Activated naive CD4-positive, alpha-beta T cell treated with anti-CD3 and anti-CD28 coated beads, Interleukin-2, amount 50 U/mL, for 16 hours (primary cell): ENCODE data around the gene COPZ1.

Experiments
- DNase-seq: peaks from one replicate; pipeline ENCODE4 v3.0.0-alpha.2; 2020

The COPZ1 gene

GRCh38 chr12:54359762-54360351 lies 34.9 kb downstream of the COPZ1 start:
- DNase-seq = no peak

DNA sequence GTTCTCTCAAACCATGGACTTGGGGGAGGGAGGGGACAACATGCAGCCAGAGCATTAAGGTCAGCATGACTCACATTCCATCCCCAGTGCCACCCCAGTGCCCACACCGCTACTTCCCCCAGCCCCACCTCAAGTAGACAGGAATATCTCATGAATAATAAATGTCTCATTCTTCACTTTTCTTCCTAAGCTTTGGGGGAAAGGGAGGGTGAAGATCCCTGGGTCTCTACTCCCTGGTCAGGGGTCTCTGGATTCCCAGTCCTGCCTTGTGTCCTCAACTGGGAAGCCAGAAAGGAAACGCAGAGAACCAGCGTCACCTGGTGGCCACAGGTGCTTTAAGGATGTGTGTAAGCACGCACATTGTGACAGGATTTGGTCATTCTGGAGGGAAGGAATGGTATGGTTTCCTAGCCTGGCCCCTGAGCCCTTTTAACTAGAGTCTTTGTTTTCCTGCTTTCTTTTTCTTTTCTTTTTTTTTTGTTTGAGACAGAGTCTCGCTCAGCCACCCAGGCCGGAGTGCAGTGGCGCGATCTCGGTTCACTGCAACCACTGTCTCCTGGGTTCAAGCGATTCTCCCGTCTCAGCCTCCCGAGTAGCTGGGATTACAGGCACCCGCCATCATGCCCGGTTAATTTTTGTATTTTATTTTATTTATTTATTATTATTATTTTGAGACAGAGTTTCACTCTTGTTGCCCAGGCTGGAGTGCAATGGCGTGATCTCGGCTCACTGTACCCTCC lies 36.0 kb downstream of the COPZ1 start:
- peak; percentile 63 for DNase-seq

- no peak for DNase-seq
Measured at GRCh38 chr12:54363047-54363446, 38.1 kb downstream of the COPZ1 start.

DNA sequence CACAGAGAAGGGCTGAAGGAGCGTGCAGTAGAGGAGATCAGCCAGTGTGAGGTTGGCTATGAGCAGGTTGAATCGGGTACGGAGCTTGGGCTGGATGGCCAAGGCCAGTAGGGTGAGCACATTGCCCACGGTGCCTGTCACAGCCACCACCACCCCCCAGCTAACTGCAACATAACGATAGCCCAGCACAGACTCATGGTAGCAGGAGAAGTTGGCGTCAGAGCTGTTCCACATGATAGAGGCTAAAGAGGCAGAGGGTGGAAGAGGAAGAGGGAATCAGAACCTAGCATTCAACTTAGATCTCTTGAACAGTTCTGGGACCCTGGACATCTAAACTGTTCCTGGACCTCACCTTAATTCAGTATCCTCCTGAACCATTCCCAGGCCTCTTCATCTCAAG lies 38.7 kb downstream of the COPZ1 start:
- DNase-seq = no peak

DNA sequence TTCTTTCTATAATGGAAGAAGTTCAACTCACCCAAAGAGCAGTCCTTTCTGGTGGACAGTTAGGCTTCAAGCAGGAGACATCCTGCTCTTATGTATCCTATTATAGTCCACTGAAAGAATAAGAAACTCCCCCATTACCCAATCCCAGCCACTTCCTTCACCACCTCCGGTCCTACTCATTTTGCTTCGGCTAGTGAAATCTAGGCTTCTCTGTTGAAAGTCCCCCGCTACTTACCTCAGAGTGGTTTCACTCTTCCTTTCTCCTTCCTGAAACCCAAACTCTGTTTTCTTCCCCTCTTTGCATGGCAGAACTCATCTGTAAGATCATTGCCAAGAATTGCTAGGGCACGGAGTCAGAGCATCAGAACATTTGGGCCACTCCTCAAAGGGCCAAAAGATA lies 39.5 kb downstream of the COPZ1 start, which contains the start of gene GPR84:
TSS of gene GPR84 (minus strand) at position 74 of the 400 bp plus-strand sequence. CDS start 635 bp downstream, outside the sequence.
- DNase-seq = no peak

DNA sequence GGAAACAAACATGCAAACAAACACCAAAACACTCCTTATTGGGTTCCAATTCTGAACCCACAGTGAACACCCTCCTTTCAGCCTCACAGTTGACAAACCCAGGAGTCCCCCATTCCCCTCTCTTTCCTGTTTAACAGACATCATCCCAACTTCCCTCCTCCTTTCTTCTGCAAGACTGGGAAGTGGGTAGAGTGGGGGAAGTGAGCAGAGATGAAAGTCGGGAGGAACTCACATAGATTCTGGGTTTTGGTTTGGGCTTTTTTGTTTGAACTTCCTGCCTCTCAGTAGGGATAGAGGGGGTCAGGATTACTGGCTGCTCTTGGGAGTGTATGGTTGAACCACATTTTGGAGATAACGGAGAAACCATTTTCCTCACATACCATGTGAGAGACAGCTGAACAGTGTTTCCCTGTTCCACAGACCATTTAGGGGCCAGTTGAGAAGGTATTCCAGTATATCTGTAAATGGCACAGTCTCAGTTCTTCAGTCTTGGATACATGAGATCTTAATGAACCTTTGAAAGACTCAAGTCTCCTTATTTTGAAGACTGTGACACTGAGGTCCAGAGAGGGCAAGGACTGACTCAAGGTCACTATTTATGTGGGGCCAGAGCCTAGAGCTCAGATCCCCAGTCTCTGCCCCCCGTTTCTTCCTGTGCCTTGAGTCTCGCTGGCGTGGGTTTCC lies 43.2 kb downstream of the COPZ1 start:
- no peak for DNase-seq

- peak; percentile 91 for DNase-seq
Measured at GRCh38 chr12:54368709-54369596, 44.0 kb downstream of the COPZ1 start.

DNA sequence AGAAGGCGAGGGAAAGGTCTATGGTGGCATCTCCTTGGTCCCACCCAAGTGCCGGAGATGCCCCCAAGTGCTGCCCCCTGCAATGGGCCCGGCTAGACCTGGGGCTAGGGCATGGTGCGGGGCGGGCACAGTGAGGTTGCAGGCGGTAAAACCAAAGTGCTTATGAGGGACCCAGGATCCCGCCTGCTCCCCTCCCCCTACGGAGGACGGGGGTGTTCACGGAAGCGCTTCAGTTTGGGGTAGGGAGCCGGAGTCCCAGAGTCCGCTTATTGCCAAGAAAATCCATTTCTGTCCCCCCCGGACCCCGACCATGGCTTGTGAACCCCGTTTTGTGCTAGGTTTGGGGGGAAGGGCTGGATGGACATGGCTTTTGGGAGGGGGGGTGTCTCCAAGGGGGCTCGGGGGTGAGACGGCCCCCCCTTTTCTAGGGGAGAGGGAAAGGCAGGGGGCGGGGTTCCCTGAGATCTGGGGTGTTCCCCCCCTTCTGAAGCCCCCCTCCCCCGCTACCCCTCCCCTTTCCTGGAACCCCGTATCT lies 44.7 kb downstream of the COPZ1 start:
- no peak for DNase-seq

GRCh38 chr12:54370171-54370730 lies 45.3 kb downstream of the COPZ1 start:
- DNase-seq = no peak

DNA sequence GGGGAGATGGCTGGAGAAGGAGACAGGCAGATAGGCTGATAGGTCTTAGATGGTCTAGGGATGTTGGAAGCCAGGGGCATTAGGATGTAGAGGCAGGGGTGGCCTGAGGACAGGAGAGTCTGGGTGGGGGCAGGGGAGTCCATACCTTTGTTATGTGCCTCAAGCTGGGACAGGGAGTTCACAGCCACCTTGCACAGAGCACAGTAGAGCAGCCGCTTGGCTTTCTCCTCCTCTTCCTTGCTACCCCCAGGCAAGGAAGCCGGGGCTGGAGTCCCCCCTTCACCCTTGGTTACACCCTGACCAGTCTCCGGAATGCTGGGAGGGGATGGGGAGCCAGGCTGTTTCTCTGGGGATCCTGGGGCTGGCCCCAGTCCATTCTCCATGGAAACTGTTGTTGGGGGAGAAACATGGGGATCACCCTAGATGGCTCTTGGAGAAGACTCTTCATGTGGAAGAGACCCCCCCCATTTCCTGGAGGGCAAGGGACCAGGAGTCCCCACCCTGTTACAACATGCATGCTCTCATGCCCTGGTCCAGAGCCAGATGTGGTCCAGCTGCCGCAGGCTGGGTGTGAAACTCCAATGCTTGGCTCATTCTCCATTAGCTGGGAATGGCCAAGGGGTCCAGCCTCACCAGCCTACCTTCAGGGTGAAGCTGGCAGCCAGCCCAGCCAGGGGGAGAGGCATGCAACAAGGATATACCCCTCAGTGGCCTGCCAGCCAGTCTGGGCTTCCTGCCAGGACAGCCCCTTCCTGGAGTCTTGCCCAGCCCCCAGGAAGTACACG lies 46.6 kb downstream of the COPZ1 start:
- no peak for DNase-seq

DNA sequence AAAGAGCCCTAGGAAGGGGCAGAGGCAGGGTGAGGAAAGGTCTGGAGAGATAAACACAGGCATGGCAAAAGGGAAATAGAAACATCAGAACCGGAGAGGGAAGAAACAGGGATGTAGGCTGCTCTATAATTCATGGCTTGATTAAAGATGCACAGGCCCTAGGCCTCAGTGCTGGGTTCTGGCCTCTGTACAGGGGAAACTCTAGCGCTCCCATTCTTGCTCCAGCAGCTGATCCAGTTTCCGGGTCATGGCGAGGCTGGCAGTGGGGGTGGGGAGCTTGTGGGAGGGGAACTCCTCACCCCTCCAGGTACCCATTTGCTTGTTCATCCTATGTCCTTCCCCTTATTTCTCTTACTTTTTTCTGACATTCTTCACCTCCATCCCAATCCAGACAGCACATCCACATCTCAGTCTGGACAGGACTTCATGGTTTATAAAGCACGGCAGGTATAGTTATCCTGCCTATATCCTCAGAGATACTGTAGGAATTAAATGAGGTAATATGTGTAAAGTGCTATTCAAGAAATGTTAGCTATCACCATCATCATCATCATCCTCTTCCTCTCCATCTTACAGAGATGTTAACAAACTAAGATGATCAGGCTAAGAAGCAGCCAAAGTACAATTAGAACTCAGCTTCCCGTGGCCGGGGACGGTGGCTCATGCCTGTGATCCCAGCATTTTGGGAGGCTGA lies 47.3 kb downstream of the COPZ1 start:
- DNase-seq = no peak

- no peak for DNase-seq
Measured at GRCh38 chr12:54373649-54374561, 49.0 kb downstream of the COPZ1 start.

DNA sequence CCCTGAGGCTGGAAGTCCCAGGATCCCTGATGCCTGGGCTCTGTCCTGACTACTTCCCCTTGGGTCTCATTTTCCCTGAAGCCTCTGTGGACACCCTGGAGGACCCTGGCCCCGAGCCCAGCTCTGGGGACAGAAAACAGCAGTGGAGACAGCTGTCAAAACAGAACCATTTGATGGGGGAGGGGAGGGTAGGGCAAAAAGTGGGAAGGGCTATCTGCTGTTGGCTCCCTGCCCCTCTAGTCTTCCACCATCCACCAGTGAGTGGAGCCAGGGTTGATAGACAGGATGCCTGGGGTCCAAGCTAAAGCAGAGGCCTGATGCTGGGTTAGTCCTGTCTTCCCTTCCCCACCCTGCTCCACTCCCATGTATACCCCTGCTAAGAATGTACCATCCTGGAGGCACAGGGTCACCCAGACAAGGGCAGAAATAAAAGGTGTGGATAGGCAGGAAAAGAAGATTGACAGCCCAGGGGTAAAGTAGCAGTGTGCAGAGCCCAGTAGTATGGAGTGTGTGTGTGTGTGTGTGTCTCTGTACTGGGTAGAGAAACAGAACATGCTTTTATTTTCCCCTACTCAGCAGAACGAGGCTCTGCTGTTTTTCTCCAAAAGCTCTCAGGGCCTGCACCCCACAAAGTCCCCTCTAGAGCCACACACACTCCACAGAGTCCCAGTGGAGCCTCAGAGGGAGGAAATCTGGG lies 49.8 kb downstream of the COPZ1 start:
- DNase-seq = no peak

DNA sequence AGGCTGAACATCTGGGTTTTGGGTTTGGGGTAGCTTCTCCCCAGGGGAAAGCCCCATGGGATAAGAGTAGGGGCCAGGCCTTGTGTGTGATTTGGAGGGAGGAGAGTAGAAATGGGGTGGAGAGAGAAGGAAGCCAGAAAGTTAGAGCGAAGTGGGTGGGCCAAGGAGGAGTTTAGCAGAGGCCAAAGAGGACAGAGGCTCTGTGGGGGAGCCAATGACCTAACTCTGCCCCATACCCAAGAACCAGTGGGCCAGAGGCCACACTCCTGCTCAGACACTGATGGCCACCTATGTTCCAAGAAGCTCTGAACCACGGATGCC lies 50.3 kb downstream of the COPZ1 start:
- DNase-seq = no peak

GRCh38 chr12:54376596-54376995 lies 51.7 kb downstream of the COPZ1 start:
- no peak for DNase-seq

- DNase-seq = no peak
Measured at GRCh38 chr12:54377007-54377406, 52.1 kb downstream of the COPZ1 start.

GRCh38 chr12:54377797-54378515 lies 53.0 kb downstream of the COPZ1 start:
- no peak for DNase-seq

DNA sequence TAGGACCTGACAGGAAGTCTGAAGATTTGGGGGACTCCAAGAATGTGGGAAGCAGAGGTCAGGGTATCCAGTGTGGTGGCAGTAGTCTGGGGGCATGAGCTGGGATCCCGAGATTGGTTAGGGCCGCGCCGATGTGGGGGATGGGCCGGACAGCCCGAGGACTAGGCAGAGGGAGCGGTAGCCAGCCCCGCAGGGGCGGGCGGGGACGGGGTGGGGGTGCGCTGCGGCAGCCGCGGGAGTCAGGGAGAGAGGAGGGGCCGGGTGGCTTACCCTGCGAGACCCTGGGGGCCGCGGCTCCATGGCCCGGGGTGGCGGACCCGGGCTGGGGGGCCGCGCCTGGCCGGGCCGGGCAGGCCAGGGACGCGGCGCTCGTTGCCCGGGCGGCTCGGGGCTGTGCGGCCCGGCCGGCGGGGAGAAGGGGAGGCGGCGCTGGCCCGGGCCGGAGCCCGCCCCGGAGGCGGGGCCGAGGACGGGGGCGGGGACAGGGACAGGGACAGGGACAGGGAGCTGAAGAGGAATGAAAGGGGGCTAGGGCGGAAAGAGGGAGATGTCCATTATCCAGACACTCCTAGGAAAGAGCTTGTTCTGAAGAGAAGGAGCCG lies 54.0 kb downstream of the COPZ1 start:
- no peak for DNase-seq
